ENCODE measurements around the gene CDV3. TPM values are rescaled to one million over a fixed set of nuclear protein-coding genes. Genes with fewer than 3 reads are reported as not detected.
A peak's percentile ranks its signal among the peaks of the same experiment; 100 is the strongest.

CDV3 gene
- total RNA-seq, 1 experiment from 2014 or later = 176 TPM

DNA sequence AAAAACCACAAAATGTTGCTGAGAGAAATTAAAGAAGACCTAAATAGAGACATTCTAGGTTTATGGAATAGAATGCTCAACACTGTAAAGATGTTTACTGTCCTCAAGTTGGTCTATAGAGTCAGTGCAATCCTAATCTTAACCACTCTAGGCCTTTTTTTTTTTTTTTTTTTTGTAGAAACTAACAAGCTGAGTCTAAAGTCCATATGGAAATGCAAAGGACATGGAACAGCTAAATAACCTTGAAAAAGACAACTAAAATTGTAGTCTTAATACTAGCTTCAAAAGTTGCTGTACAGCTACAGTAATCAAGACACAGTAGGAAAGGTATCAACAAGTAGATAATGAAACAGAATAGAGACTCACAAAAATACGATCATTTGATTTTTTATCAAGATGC is 32.9 kb downstream of the CDV3 start:
- no peak for DNase-seq (ENCODE audit: low read depth)

DNA sequence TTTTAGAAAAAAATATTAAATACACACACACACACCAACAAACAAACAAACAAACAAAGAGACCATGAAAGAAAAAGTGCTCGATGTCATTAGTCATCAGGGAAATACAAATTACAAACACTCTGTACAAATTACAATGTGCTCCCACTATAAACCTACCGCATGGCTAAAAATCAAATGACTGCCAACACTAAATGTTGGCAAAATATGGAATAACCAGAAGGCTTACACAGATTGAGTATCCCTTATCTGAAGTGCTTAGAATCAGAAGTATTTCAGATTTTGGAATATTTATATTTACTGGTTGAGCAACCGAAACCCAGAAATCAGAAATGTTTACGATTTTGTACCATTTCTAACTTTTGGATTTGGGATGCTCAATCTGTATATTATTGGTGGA is 33.4 kb downstream of the CDV3 start:
- no peak for DNase-seq (ENCODE audit: low read depth)

DNA sequence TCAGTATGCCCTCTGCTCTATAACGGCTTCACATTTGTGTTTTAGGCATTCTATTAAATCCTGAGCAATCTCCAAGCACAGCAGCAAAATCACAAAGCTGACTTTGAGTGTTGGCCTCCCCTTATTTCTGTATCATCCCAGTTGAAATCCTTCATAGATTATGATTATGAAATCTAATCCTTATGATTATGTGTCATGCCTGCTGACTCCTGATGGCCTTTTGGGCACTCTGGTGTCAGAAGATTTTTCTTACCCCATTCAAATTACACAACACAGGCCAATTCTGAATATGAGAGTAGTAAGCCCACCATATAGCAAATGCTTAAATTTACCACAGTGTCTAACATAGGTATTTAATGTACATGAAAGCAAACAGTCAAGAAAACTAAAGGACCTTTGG is 34.3 kb downstream of the CDV3 start:
- no peak for DNase-seq (ENCODE audit: low read depth)

DNA sequence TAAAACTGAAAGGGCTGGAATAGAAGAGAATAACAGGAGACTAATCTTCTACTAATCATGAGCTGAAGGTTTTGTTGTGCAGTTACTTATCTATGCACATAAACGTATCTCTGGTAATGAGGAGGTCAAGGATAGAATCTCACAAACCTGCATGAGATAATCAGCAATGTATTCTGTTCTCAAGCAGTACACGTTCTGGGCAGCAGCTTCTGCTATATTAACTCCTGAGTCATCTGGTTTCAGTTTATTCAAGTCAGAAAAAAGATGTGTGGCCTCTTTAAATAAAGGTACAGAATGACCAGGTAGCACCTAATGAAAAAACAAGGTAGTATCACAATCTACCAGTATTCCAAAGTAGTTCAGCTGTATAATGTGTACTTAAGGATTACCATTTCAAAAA is 34.9 kb downstream of the CDV3 start:
- no peak for DNase-seq (ENCODE audit: low read depth)

DNA sequence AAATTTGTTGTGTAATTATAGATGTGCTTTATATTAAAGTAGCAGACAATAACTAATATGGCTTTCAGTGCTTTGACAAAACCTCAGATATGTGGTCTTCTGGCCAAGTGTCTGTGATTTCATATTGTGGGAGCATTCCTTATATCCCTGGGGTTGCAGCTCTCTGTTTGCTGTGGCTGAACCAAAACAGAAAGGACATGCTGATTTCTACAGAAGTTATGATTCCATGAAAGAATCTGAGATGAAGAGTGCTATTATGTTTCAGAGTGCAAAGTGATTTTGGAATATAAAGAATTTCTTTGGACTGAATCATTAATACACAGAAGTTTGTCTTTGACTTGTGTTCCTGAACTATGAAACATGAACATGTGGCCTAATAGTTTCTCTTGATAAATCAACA is 36.5 kb downstream of the CDV3 start:
- DNase-seq (ENCODE audit: low read depth) = peak; percentile 65

DNA sequence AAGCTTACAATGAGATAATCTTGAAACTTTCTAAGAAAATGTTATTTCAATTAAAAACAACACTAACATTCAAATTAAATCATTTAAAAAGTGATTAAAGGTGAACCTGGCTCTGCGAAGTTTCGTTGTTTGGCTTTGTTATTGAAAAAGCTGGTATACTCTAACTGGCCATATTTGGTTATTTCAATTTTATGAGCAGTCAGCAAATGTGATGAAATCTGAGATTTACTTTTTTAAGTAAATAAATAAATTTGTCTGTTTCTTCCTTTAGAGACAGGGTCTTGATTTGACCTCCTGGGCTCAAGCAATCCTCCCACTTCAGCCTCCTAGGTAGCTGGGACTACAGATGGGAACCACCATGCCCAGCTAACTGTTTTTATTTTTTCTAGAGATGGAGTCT is 38.0 kb downstream of the CDV3 start:
- DNase-seq (ENCODE audit: low read depth) = no peak

DNA sequence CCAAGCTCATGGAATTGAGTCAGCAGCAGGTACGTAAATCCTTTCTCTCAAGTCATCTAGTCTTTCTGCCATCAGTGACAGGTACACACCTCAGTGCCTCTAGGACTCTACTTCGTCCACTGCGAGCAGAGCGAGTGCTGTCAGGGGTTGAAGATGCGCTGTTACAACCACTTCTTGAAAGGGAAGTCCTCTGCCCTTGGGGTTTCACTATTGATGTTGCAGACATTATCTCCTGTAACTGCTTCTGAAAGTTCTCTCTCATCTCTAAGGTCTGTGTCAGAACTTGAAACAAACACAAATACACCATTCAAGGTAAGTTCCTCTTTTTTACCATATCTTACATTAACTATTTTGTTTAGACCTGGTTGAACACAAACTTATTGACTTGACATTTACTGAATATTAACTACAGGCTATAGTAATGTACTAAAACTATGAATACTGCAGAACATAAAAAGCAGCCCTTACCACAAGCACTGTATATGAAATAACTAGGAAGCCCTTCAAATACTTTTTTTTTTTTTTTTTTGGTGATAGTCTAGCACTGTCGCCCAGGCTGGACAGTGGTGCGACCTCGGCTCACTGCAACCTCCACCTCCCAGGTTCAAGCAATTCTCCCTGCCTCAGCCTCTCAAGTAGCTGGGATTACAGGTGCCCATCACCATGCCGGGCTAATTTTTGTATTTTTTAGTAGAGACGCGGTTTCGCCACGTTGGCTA is 46.7 kb downstream of the CDV3 start:
- DNase-seq (ENCODE audit: low read depth) = no peak

DNA sequence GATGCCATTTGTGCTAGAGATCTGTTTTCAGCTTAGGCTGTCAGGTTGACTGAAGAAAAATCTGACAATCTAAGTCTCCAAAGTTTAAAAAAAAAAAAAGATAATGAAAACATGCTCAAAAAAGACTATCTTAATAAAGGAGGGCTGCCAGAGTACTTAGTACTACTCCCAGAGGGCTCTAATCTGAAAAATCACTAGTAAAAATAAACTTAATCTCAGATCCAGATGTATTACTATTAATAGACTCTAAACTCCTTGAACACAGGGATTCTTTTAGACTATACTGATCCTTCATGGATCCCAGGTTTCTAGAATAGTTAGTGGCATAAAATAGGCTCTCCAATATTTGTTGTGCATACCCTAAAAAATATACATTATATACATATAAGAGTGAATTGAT is 54.3 kb downstream of the CDV3 start:
- DNase-seq (ENCODE audit: low read depth) = no peak

DNA sequence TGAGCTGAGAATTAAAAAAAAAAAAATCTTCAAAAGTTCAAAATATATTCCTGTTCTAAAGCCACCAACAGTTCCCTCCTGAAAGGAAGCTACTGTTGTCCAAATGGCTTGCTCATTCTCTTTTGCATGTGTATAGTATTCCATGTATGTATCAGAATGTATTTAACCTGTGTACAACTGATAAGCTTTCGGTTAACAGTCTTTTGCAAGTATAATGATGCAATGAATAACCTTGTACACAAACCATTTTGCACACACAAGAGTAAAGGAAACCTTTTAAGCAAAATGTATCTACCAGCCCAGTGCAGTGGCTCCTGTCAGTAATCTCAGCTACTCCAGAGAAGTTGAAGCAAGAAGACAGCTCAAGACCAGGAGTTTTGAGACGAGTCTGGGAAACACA is 55.7 kb downstream of the CDV3 start:
- DNase-seq (ENCODE audit: low read depth) = no peak

DNA sequence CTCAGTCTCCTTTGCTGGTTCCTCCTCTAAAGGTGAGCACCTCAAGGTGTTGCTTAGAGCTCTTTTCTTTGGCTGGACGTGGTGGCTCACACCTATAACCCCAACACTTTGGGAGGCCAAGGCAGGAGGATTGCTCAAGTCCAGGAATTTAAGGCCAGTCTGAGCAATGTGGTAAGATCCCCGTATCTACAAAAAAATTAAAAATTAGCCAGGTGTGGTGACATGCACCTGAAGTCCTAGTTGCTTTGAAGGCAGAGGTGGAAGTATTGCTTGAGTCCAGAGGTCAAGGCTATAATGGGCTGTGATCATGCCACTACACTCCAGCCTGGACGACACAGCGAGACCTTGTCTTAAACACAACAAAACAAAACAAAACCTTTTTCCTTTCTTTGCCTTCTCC is 60.0 kb downstream of the CDV3 start:
- no peak for DNase-seq (ENCODE audit: low read depth)

Other genes starting within 250 kb of the CDV3 start
- not detected in 2 replicates for gene BFSP2, start 173.6 kb upstream of the CDV3 start, total RNA-seq (2014; rRNA removed)
- 47.3 and 54.4 TPM in 2 replicates for gene TOPBP1, start 88.3 kb downstream of the CDV3 start, total RNA-seq (2014; rRNA removed)
- gene TF, start 172.7 kb downstream of the CDV3 start, total RNA-seq (2014; rRNA removed) = not detected in 2 replicates
- 43.0 and 56.6 TPM in 2 replicates for gene SRPRB, start 232.1 kb downstream of the CDV3 start, total RNA-seq (2014; rRNA removed)